Vagina (tissue), 2 donors: Measurements from ENCODE around the gene CDC27.

ENCODE experiments used
- POLR2A ChIP-seq, 2 donors: fragments of 450-650 bp; IDR thresholded peaks; one replicate each; pipeline ENCODE4 v1.6.1; 2017; ENCODE audit warnings: antibody characterized with exemption in 2 of 2, mild to moderate bottlenecking in 2 of 2, moderate library complexity in 2 of 2
- POLR2AphosphoS5 ChIP-seq, 2 donors: sonication (generic); formaldehyde crosslinking; IDR thresholded peaks; one replicate each; pipeline ENCODE4 v1.9.0; 2017; ENCODE audit warnings: antibody characterized with exemption in 2 of 2, mild to moderate bottlenecking in 2 of 2, low read depth in 1 of 2; ENCODE audit not compliant: insufficient read depth in 1 of 2

- no peak for TF ChIP-seq POLR2A (IDR thresholded peaks at IDR 0.05)
- no peak for TF ChIP-seq POLR2AphosphoS5 (IDR thresholded peaks at IDR 0.05; ENCODE audit: insufficient read depth in 1 of 2, low read depth in 1 of 2)
Observed at GRCh38 chr17:47184681-47185080, 4.4 kb downstream of the CDC27 start.
